ENCODE results near the gene SIAH1.
"Not testable (repeated sequence)": the region's sequence is repeated elsewhere in the genome, so short reads cannot be mapped to it uniquely, and the experiment has no call there.

Gene SIAH1

GRCh38 chr16:48366165-48367093, 18.8 kb downstream of the SIAH1 start:
- no peak for DNase-seq (ENCODE audit: low read depth)

- peak; percentile 57 for DNase-seq (ENCODE audit: low read depth)
Observed at GRCh38 chr16:48365601-48366164, 19.5 kb downstream of the SIAH1 start.

- no peak for DNase-seq (ENCODE audit: low read depth)
Observed at GRCh38 chr16:48365025-48365600, 20.1 kb downstream of the SIAH1 start.

- no peak for DNase-seq (ENCODE audit: low read depth)
Observed at GRCh38 chr16:48361540-48362144, 23.6 kb downstream of the SIAH1 start.

DNA sequence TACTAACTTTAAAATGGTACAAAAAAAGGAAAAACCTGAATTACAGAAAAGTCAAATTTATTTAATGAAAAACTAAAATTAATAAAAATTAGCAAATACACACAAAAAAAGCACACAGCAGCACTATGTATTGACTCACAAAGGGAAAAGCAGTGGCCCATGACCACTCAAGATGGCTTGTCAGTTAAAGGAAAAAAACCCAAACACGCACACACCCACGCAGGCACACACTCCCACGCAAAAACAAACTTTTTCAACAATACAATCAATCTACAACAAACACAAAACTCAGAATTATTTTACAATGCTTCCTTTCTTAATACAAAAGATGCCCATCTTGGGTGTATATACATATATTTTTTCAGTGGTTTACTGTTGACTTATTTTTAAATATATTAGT, 24.2 kb downstream of the SIAH1 start:
- DNase-seq (ENCODE audit: low read depth): no peak

DNA sequence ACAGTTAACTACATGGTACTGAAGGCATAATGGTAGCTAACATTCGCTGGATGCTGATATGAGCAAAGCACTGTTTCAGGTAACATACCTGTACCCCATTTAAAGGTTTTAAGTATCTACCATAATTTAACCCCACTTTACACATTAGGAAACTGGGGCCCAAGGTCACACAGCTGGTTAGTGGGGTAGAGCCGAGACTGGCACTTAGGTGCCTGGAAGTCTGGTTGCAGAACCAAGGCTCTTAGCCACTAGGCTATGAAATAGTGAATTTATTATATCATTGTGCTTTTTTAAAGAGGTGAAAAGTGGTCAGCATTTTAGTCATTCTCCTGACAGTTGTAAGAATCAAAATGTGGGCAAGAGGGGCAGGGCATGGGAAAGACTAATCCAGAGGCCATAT, 25.2 kb downstream of the SIAH1 start:
- DNase-seq (ENCODE audit: low read depth): no peak

- DNase-seq (ENCODE audit: low read depth): no peak
Observed at GRCh38 chr16:48358419-48358818, 26.8 kb downstream of the SIAH1 start.

DNA sequence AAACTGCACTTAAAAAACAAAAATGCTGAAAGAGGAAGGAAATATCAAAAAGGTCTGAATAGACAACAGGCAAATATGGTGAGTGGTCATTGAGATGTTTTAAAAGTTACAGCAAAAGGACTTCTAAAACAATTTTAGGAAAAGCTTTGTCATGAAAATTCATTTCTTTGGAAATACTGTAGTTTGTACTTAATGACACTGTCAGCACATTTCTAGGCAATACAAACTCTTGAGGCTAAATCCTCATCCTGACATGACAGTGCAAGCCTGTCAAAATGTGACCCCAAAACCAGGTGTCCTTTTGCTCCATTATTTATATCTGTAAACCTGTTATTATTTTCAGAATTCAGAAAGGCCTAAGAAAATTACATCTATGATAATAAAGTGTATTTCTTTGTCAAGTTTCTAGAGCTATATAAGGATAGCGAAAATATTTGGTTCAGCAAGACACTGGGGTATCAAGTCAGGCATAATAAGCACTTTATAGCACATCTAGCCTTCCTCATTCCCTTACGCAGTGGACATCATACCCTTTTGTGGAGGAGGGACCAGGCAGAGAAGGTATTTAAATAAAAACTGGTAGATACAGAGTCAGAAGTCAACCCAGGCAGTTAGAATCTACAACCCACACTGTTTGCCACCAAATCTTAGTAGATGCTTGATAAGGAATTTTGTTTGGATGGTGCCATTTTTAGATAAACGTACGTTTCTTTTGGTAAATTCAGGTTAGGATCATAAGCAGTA, 28.4 kb downstream of the SIAH1 start:
- no peak for DNase-seq (ENCODE audit: low read depth)

- DNase-seq (ENCODE audit: low read depth): no peak
Observed at GRCh38 chr16:48354877-48355855, 30.0 kb downstream of the SIAH1 start.

GRCh38 chr16:48354385-48354784, 30.8 kb downstream of the SIAH1 start:
- not testable (repeated sequence) for DNase-seq (ENCODE audit: low read depth)

DNA sequence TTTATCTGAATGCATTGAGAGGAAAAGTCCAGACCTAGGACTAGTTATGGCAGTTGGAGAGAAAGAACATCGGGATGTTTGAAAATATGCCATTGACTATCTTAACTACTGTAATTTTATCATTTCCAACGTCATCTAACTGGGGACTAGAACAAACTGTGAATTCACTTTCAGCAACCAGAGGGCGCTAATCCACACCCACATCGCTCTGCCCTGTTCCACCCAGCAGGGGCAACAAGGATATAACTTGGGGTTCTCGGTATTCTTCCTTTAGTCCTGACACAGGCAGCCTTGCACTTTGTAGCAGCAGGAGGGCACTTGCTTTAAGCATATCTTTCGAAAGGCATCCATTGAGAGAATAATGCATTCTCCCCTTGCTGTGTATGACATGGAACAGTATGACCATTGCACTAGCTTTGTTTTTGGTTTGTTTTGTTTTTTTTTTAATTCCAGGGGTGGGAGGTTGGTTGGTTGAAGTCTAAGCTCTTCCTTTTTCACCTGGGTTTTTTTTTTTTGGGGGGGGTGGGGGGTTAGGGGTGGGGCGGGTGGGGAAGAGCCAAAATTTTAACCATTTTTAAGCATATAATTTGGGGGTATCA, 31.5 kb downstream of the SIAH1 start:
- peak; percentile 38 for DNase-seq (ENCODE audit: low read depth)

- DNase-seq (ENCODE audit: low read depth): no peak
Observed at GRCh38 chr16:48352648-48353390, 32.4 kb downstream of the SIAH1 start.

DNA sequence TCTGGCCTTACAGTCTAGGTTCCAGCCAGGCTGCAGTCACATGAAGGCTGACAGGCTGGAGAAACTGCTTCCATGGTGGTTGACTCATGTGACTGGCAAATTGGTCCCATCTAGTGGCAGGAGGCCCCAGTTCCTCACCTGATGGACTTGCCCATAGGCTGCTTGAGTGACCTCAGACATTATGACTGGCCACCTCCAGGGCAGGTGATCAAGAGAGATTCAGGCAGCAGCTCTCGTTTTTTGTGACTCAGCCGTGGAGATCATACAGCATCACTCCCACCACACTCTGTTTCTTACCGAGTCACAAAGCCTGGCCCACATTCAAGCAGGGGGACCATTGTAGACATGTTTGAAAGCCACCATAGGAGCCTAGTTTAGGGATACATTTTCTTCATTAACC, 34.5 kb downstream of the SIAH1 start:
- DNase-seq (ENCODE audit: low read depth): no peak

- DNase-seq (ENCODE audit: low read depth): no peak
Observed at GRCh38 chr16:48347980-48348379, 37.2 kb downstream of the SIAH1 start.

GRCh38 chr16:48347191-48347865, 37.9 kb downstream of the SIAH1 start:
- no peak for DNase-seq (ENCODE audit: low read depth)

GRCh38 chr16:48342591-48342990, 42.6 kb downstream of the SIAH1 start:
- no peak for DNase-seq (ENCODE audit: low read depth)

DNA sequence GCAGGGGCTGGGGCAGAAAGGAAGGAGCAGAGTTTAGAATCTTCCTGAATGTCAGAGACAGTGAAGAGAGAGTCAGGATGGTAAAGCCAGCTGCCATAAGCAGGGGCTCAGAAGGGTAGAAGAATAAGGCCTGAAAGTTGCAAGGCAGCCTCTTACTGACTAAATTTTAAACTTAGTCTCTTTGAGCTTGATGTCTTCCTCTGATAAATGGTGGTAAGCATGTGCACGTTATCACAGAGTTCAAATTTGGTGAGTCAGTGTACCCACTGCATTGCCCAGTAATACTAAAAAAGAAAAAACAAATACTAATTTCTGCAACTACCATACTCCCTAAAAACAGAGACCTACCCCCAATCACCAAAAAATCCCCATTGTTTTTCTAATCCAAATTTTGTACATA, 45.2 kb downstream of the SIAH1 start:
- DNase-seq (ENCODE audit: low read depth): no peak

DNA sequence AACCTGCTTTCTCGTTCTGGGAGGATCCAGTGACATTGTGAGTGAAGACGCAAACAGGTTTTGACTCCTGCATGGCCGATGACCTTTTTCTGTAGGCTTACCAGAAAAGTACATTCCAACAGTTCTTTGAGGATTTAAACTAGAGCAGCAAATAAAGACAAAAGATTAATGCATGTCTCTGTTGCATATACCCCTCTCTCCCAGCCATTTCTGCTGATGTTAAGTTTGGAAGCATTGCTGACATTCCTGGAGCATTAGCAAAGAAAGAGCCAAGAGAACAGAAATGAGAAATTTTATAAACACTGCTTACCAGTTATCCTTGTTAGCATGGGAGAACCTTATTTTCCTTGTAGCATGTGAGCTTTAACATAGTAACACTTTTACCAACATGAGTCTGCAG, 49.3 kb downstream of the SIAH1 start:
- DNase-seq (ENCODE audit: low read depth): no peak

- DNase-seq (ENCODE audit: low read depth): no peak
Observed at GRCh38 chr16:48334325-48334724, 50.9 kb downstream of the SIAH1 start.
